GM21576 (cell line): ENCODE data around the gene USP8.

Experiments
- ATAC-seq: cut with Tn5 transposase; IDR thresholded peaks from one replicate; pipeline ENCODE4 v1.9.1; 2021; ENCODE audit warnings: mild to moderate bottlenecking, moderate library complexity; ENCODE audit not compliant: unreplicated experiment

The USP8 gene

DNA sequence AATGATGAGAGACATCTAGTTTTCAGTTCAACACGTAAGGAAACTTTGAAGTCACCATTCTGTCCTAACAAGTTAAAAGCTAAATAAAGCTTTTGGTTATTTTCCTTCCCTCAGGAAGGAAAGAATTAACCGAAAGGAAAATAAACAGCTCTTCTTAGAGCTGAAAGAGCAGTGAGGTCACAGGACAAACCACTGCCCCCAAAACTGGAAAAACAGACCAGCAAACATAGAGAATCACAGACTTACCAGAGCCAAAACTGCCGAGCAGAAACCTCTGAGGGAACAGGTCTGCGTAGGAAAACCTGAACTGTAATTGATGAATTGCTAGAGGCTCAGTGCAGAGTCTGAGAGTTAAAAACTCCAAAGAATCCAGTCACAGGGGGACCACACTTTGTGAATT is 107.6 kb downstream of the USP8 start:
- no peak for ATAC-seq

DNA sequence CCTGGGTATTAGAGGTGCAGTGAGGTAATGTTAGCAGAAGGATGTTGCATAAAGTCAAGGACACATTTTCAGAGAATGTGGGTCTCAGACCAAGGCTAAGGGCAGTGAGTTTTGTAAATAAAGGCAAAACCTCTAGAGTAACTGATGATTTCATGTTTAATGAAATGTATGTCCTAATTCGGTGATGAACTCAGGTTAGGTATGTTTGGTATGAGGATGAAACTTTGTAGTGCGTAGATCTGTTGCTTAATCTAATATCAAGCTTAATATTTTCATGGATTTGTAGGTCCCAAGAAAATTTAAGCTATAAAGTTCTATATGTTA is 118.6 kb downstream of the USP8 start:
- no peak for ATAC-seq

DNA sequence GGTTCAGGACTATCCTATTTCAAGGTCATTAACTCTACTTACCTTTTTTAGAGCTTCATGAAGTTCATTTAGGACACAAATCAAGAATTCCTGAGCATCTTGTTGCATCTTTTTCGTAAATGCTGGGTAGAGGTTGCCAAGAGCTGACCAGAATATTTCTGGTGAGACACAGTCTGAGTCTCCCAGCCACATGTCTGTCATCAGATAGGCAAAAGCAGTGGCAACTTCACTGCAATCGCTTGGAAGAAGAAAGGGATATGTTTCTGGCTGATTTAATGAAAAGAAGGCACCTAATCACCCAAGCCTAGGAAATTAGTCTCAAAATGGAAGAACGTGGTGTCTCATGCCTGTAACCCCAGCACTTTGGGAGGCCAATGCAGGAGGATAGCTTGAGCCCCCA is 119.4 kb downstream of the USP8 start:
- ATAC-seq = no peak

DNA sequence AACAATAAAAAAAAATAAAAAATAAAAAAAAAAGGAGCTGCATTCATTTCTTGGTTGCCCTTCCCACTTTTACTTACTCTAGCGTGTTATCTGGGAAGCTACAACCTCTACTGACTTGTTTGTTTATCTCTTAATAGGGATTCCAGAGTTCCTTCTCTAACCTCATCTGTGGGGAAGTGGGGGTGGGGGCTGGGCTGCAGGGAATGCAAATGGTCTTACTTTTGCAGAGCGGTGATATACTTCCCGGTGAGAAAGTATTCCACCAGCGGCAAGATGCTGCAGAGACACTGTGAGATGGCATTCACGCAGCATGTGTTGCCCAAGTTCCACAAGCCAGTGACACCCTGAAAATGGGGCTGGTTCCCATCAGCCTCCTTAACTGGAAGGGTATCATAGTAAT is 120.2 kb downstream of the USP8 start:
- ATAC-seq = no peak

DNA sequence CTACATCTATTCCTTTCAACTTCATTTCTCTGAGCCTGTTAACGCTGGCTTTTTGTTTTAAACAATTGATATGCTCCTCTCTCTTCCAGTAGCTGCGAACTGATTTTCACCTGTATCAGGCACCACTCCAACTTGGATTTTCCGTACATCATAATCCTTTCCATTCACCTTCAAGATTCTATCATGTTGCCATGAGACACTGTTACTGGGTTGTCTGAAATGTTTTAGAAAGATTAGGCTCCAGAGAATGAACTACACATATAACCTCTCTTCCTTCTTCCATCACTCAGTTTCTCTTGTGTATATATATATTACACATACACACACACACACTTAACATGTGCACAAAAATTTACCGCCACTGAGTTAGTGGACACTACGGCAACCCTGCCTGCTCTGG is 122.4 kb downstream of the USP8 start, which contains the start of gene USP50:
Gene USP50, minus strand, starts transcription at position 101 of the 400 bp plus-strand sequence. CDS start 141 bp downstream, outside the sequence.
- ATAC-seq = no peak

DNA sequence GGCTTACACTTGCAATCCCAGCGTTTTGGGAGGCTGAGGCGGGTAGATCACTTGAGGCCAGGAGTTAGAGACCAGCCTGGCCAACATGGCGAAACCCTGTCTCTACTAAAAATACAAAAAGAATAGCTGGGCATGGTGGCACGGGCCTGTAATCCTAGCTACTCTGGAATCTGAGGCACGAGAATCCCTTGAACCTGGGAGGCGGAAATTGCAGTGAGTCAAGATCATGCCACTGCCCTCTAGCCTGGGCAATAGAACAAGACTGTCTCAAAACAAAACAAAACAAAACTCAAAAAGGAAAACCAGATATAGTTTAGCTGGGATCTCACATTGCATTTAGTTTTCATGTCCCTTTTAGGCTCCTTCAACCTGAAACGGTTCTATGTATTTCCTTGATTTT is 125.1 kb downstream of the USP8 start:
- ATAC-seq = no peak

DNA sequence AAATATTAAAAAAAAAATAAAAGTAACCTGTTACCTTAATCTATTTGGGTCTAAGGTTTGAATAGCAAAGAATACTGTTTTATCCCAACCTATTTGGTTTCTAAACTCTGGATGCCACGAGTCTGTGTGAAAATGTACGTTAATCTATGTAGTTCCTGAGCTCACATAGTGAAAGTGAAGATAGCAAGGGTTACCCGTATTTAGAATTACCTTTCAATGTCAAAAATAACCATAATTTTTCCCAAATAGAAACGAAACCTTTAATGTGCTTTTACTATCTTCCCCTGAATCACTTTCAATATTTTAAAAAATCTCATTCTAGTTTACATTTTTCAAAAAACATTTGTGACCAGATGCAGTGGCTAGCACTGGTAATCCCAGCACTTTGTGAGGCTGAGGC is 128.0 kb downstream of the USP8 start:
- no peak for ATAC-seq

DNA sequence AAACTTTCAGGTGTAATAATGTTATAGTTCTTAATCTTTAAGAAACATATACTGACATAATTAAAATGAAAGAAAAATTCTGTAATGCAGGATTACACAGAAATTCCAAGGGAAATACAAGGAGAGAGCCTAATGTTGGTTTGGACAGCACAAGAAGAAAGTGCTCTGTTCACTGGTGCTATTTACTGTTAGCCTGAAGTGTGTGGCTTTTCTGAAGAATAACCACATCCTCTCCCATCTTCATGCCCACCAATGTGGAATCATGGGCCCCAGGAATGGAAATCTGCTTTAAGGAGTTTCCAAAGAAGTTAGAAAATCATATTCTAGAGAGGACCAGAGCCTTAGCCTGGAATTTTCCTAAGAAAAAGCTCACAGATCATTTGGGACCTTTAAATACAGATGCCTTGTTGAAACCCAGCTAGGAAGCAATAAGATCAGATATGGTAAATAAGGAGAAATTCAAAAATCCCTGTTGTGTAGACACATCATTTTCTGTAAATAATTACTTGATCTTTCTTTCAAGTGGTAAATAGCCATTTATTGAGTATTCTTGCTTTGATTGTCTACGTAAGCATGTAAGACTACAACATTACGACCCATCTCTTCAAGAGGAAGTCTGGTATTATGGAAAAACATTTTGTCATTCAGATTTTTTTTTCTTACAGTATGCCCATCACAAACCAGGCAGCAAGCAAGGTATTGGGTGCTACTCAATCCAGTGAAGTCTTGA is 132.6 kb downstream of the USP8 start:
- no peak for ATAC-seq

DNA sequence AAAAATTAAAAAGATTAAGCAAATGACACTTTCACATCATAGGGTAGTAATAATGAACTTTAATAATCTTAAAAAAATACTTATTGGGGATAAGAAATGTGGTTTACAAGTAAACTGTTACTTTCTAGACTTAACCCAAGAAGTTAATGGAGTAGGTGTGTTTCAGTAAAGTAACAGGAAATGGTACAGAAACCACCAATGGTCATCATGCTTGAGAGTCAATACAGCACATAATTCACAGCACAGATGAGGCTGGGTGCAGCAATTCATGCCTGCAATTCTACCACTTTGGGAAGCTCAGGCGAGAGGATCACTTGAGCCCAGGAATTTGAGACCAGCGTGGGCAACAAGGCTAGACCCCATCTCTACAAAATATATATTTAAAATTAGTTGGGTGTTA is 133.8 kb downstream of the USP8 start:
- no peak for ATAC-seq

DNA sequence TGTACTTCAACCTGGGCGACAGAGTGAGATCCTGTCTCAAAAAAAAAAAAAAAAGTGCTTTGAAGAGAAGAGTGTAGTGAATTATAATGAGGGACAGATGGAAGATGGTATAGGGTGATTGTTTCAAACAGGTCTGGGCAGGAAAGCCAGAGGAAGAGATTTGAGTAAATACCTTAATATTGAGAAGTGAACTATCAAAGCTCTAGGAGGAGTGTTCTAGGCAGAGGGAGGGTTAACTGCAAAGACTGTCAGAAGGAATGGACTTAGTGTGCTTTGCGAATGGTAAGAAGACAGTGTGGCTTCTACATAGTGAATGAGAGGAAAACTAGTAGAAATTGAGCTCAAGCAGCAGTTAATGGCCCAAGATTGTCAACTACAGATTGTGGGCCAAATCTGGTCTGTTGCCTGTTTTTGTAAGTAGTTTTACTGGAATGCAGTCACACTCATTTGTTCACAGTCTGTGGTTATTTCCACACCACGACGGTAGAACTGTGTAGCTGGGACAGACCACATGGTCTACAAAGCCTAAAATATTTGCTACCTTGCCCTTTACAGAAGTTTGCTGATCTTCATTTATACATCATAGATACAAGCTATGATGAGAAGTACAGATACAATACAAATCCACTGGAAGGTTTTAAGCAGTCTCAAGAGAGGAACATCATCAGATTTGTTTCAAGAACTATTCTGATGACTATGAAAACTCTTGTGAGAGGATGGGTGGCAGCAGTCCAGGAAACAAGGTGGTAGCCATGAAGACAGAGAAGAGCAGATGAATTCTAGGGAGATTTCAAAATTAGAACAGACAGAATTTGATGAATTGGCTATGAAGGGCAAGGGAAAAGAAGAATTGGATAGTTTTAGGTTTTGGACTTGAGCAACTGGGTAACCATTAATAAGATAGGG is 138.8 kb downstream of the USP8 start:
- no peak for ATAC-seq

DNA sequence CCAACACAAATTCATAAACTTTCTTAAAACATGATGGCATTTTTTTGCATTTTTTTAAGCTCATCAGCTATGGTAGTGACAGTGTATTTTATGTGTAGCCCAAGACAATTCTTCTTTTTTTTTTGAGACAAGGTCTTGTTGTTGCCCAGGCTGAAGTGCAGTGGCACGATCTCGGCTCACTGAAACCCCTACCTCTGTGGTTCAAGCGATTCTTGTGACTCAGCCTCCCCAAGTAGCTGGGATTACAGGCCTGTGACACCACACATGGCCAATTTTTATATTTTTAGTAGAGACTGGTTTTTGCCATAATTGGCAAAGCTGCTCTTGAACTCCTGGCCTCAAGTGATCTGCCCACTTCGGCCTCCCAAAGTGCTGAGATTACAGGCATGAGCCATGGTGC is 139.6 kb downstream of the USP8 start:
- ATAC-seq = no peak
